ENCODE results near the gene DLEU7. TPM values are rescaled to one million over a fixed set of nuclear protein-coding genes. Genes with fewer than 3 reads are reported as not detected.

DLEU7 gene
- total and polyA plus RNA-seq, 2 of the 8 experiments (the other 6 are each of a cell fraction or from before 2014, with no cell fraction given) = 4.9 to 5.2 TPM

GRCh38 chr13:50840284-50840683 is 3.2 kb downstream of the DLEU7 start:
- no peak overlapping the region for H3K23ac ChIP-seq (ENCODE audit: insufficient read length)
- H3K14ac ChIP-seq (ENCODE audit: insufficient read length) = no peak overlapping the region
- no peak for FAIRE-seq
- no peak overlapping the region for H4K91ac ChIP-seq (replicated peaks; ENCODE audit: insufficient read length, low read length)
- ChIA-PET CTCF (ENCODE audit: partially characterized antibody) (no interaction called here), POLR2A (ENCODE audit: partially characterized antibody) (no interaction called here)
- peaks cover 3% of the 10 kb centered on the region; the same call in 1 of the 2 replicates for H3K79me1 ChIP-seq (ENCODE audit: low read depth, low read length)
- peaks cover 0 to 2% (median 0%) of the 10 kb centered on the region in 4 experiments; a peak in 1 of 8 replicates for H3K36me3 ChIP-seq (ENCODE audit: control insufficient read depth in 2 of 4, insufficient read depth in 4 of 4, low read length in 3 of 4)
- peaks cover 3 to 23% (median 12%) of the 10 kb centered on the region in 4 experiments; a peak in 6 of 7 replicates for H3K27me3 ChIP-seq (replicated peaks in 1 of 4; ENCODE audit: control insufficient read depth in 3 of 4, extremely low read depth in 1 of 4, insufficient read depth in 3 of 4, low read length in 3 of 4)
- 93% methylated on average over 3 of the region's 3 CpGs; no CpG with 5 or more reads in 1 of the 2 experiments for WGBS, 2 experiments (ENCODE audit: extremely low coverage in 1 of 2, insufficient coverage in 1 of 2, insufficient read length in 1 of 2, insufficient replicate concordance in 2 of 2, low coverage in 1 of 2, low lambda C conversion rate in 2 of 2, missing lambda C conversion rate in 1 of 2)
- no peaks in the 10 kb centered on the region for H4K20me1 ChIP-seq (replicated peaks in 1 of 2; ENCODE audit: control insufficient read depth in 1 of 2, insufficient read depth in 2 of 2, low read length in 2 of 2)
- H2BK12ac ChIP-seq (ENCODE audit: low read depth, low read length) = no peak overlapping the region
- no peak overlapping the region for H2AK5ac ChIP-seq (ENCODE audit: low read depth, low read length)
- H4K5ac ChIP-seq (ENCODE audit: insufficient read length, low read depth, low read length) = no peak overlapping the region
- no peak for TF ChIP-seq NANOG (IDR thresholded peaks at IDR 0.05; ENCODE audit: insufficient read depth, low read depth, low read length, poor library complexity, severe bottlenecking)
- no peak for TF ChIP-seq SP1 (IDR thresholded peaks at IDR 0.05; ENCODE audit: low read depth, low read length)
- no peak for TF ChIP-seq SUZ12 (IDR thresholded peaks at IDR 0.05; ENCODE audit: low read length)
- no peak overlapping the region for H3K56ac ChIP-seq (replicated peaks; ENCODE audit: insufficient read length, low read depth, low read length)
- no peaks in the 10 kb centered on the region for H3K9me3 ChIP-seq (ENCODE audit: insufficient read depth in 2 of 2, low read depth in 1 of 2, low read length in 1 of 2)
- H3K9ac ChIP-seq (replicated peaks in 1 of 4; ENCODE audit: extremely low read depth in 1 of 4, low read depth in 3 of 4, low read length in 3 of 4) = no peak overlapping the region
- H3K4me1 ChIP-seq (replicated peaks in 1 of 4; ENCODE audit: control insufficient read depth in 3 of 4, insufficient read depth in 4 of 4, low read length in 3 of 4) = peaks cover 2 to 22% (median 10%) of the 10 kb centered on the region in 4 experiments
- no peak overlapping the region for H2BK120ac ChIP-seq (replicated peaks; ENCODE audit: low read depth, low read length)
- peaks cover 7% of the 10 kb centered on the region; the same call in 1 of the 2 replicates for H3K23me2 ChIP-seq (ENCODE audit: low read depth, low read length)
- DNase-seq (ENCODE audit: low read depth in 1 of 2, low spot score in 2 of 2) = no peak
- no peaks in the 10 kb centered on the region; a peak in 1 of 4 replicates for H3K79me2 ChIP-seq (ENCODE audit: control insufficient read depth in 1 of 2, insufficient read depth in 2 of 2, low read length in 2 of 2)
- no peak overlapping the region for H2BK20ac ChIP-seq (ENCODE audit: low read length)
- H2BK15ac ChIP-seq (ENCODE audit: low read length) = no peak overlapping the region
- H3K4me3 ChIP-seq (ENCODE audit: extremely low read depth in 1 of 4, insufficient read depth in 2 of 4, low read depth in 3 of 4, low read length in 4 of 4) = no peak overlapping the region
- no peak overlapping the region for H3K18ac ChIP-seq (ENCODE audit: extremely low read depth, low read length)
- no peak overlapping the region for H3K4me2 ChIP-seq (ENCODE audit: insufficient read depth in 1 of 2, low read depth in 2 of 2, low read length in 2 of 2)
- H4K8ac ChIP-seq (ENCODE audit: extremely low read depth, insufficient read depth, low read length) = no peak overlapping the region
- H2BK5ac ChIP-seq (ENCODE audit: low read depth, low read length) = no peak overlapping the region
- H2AFZ ChIP-seq (ENCODE audit: low read length) = no peak overlapping the region
- no peak overlapping the region for H3K27ac ChIP-seq (ENCODE audit: low read depth, low read length)
- H3K4ac ChIP-seq (replicated peaks; ENCODE audit: insufficient read length, low read depth, low read length) = no peak overlapping the region

Data from H1 (cell line).